DMS 273 (cell line): ENCODE results near the gene C1orf50.
"Not testable (repeated sequence)": the region's sequence is repeated elsewhere in the genome, so short reads cannot be mapped to it uniquely, and the experiment has no call there.

Experiments used
- DNase-seq: peaks from one replicate; lab custom pipeline; 2025; ENCODE audit not compliant: unreplicated experiment; lab: John Stamatoyannopoulos, UW

Gene C1orf50

DNA sequence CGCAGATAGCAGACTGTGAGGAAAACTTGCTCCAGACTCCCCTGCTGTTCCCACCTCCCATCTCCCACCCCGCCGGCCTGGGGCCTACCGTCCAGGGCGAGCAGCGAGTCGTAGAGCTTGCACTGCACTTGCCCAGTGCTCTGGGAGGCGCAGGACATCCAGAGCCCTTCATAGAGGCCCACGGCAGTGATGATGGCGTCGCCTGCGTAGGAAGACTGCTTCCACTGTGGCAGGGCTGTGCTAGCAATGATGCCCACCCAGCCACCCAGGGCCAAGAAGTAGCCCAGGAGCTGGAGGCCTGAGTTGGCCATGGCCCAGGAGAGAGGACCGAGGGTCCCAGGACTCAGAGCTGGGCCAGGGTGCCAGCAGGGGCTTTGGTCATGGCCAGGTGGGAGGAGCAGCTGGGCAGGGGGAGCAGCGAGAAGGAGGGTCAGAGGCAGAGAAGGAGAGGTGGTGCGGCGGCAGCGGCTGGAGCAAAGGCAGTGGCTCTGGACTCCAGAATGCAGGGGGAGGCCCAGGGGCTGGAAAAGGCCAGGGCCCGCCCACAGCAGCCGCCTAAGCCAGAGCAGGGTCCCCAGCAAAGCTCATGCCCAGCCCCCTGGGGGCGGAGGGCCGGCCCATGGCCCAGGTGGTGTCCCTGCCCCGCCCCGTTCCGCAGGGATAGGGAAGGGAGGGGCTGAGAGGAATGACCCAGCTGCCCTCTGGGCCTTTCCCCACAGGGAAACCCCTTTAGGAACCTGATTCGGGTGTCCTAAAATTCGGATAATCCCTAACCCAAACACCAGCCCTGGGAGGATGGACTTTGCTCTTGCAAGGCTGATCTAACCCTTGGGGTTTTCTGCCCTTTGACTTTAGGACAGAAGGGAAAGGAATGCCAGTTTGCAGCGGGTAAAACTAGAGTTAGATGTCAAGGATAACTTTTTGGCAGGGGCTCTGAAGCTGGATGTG lies 27.0 kb upstream of the C1orf50 start, which contains the start of gene CLDN19:
Gene CLDN19 (minus strand): TSS at position 484 of the 948 bp plus-strand sequence. CDS start 173 bp downstream, at position 311.
- DNase-seq: no peak

DNA sequence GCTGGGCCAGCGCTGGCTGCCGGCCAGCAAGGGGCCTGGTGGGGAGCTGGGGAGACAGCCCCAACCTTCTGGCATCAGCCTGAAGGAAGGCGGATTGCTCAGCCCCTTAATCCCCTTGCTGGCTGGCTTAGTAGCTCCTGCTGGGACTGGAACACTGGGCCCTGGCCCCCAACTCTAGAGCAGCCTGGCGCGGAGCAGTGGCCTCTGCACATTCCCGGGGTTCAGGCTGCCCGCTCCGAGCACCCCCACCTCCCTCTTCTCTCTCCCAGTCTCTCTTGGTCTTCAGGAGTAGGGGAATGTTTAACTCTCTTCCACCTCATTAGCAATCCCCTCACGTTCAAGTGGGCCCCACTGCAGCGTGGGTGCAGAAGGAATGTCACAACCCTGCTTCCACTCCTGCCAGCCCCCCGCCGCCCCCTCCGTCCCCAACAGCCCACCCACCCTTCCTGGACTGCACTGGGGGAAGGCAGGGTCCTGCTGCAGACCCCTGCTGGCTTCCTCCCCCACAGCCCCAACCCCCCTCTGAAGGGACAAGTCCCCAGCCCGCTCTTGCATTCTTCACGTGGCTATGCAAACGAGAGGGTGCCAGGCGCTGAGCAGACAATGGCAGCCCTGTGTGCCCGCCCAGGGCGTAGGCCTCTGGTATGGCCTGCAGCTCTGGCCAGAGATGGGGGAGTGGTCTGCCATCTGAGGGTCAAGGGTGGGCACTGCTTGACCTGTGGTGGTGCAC lies 26.0 kb upstream of the C1orf50 start:
- DNase-seq: no peak

DNA sequence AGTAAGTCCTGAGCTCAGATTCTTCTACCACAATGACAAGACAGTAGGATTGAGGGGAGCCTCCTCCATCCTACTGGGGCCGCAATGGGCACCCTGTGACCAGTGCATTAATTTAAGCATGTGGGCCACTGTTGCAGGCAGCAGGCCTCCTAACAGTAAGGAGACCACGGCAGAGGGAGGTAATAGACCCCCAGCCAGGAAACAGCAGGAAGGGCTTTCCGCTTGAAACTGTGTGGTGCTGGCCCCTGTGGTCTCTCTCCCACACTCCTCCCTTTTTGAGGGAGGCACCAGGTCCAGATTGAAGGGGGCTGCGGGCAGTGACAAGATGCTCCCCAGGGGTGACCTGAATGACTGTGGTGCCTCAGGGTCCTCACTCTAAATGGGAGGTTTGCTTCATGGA lies 25.3 kb upstream of the C1orf50 start:
- no peak for DNase-seq

DNA sequence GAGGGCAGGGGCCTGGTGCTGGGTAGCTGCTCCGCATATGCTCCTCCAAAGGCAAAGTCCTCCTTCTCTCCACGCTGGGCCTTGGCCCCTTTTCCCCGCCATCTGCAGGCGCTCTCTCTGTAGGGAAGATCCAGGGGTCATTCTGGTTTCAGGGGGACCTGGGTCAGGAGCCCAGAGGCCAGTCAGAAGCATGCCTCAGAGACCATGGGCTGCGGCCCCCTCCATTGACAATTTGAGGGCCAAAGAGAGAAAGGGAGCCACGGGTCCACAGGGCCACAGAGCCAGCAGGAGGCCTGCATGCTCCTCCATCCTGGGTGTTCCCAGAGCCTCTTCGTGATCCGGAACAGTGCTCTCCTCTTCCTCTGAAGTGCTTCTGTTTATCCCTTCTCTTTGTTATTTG lies 24.9 kb upstream of the C1orf50 start:
- DNase-seq: no peak

DNA sequence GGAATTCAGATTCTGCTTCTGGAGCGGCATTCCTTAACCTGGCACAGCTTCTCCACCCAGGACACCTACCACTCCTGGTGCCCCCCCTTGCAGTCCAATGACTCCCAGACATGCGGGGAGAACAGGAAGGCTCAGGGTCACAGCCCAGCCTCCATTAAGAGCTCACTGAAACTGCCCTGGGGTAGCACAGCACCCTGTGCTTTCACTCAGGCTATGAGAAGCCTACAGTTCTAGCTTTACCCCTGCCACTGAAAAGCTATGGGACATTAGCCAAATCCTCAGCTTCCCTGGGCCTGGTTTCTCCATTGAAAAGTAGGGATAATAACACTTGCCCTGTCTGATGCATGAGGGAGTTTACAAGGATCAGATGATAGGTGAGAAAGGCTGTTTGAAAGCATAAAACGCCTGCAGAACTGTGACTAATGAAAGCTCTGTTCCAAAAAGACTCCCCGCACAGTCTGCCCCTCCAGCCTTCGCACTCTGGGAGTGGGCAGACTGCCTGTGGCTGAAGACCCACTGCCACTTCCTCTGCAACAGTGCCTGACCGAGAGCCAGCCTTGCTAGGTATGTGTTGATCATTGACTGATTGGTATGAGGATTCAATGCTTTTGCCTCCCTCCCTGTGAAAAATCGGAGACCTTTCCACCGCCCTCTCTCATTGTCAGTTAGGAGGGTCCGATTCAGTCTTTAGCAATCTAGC lies 24.3 kb upstream of the C1orf50 start:
- DNase-seq: no peak

DNA sequence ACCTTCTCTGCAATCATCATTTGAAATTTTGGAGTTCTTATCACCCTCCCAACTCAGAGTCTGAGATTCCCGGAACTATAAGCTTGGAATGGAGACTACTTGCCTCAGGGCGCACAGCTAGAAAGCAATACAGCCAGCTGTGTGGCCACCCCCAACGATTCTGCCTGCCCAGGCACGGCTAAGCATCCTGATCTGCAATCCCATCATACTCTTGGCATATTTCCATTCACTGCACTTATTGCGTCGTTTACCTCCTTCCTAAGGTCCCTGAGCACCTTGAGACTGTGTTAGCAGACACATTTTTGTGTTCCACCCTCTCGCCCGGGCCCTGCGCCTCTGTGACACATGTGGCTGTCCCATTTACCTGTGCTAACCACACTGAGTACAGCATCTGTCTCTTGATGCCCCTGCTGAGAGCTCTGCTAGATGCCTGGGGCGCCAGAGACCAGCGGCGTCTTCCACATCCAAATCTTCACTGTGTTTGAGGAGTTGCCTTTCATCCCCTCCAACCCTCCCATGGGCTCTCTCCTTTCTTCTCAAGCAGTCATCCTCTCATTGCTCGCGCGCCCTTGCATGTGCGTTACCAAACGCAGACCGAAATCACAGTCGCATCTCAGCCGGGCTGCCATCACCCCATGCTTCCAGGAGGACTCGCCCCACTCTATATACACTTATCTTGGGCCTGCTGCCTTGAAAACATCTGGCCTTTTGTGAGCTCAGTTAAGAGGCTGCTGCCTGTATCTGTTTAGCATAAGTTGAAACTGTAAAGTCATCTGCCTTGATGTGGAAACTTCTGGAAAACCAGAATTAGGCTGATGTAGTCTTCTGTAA lies 23.5 kb upstream of the C1orf50 start:
- DNase-seq: peak; percentile 49

DNA sequence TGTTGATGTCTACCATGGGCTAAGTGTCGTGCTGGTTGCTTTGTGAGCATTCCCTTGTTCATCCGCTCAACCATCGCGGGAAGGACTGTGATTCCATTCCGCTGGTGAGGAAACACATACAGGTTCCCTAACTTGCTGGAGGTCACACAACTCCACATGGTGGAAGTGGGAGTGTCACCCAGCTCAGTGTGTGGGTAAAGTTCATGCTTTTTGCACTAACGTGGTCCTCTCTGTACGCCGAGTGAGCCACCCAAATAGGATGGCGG lies 23.0 kb upstream of the C1orf50 start:
- no peak for DNase-seq

DNA sequence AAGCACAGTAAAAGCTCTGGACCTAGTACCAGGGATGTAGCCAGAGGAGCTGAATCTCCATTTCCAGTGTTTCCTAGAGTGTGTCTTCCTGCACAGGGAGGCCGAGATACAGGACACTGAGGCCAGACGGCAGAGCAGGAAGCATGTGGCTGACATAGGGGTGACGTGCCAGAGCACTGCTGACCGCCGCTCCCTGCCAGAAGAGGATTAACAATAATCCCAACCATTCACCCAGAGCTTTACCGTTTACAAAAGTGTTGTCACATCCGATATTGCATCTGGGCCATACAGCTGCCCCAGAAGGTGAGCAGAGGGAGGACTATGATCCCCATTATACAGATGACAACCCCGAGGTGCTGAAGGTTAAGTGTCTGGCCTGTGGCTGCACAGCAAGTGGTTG lies 21.2 kb upstream of the C1orf50 start:
- no peak for DNase-seq

DNA sequence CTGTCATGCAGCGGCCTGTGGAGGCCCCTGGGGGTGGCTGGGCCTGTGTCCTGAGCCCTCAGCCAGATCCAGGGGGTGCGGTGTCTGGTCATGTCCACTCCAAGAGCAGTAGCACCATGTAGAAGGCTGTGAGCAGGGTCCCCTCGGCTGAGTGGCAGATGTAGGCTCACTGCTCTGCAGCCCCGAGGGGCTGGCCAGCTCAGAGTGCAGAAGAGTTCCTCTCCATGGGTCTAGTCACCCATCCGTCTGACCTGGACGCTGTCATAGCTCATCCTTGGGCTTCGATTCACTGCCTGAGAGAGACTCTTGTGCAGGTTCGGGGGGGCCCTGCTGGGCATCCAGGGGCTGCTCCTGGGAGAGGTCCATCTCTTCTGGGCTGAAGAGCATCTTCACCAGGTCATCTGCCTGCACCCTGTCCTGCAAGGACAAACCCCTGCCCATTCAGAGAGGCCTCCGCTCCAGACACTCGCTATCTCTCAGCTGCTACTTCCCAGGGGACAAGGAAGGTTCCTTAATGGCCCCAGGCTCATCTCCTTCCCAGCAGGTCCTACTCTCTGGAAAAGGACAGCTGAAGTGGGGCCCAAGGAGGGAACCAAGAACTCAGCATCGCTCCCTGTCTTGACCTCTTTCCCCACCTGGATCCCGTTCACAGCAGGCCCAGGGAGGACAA lies 20.5 kb upstream of the C1orf50 start:
- DNase-seq: no peak

DNA sequence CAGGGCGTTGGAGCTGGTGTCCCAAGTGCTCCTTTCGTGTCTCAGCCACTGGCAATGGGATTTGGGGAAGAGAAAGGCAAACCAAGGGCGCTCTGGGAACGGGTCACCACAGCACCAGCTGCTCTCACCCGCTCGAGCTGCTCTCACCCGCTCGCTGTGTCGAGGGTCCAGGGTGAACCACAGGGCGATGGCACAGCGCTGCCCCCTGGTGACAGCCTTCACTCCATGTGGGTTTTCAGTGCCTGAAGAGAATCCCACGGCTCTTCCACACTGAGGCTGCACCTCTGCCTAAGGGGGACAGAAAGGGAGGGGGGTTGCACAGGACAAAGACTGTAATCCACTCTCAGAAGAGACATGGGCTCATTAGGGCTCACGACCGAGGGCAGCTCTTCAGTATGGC lies 19.9 kb upstream of the C1orf50 start:
- peak; percentile 73 for DNase-seq

DNA sequence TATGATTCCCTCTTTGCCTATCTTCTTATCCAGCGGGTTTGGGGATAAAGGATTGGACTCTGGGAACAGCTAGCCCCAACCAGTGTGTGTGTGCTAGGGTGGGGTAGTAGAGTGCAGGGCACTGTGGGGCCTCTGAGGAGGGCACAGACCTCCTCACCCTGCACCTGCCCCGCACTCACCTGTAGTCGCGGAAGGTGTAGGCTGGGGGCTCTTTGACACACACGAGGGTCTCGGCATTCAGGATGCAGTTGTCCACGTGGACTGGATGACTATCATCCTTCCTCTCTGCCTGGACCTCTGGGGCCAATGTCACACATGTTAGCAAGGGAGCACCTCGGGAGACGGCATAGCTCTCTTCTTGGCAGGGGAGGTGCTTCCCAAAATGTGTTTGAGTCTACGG lies 19.0 kb upstream of the C1orf50 start:
- no peak for DNase-seq

DNA sequence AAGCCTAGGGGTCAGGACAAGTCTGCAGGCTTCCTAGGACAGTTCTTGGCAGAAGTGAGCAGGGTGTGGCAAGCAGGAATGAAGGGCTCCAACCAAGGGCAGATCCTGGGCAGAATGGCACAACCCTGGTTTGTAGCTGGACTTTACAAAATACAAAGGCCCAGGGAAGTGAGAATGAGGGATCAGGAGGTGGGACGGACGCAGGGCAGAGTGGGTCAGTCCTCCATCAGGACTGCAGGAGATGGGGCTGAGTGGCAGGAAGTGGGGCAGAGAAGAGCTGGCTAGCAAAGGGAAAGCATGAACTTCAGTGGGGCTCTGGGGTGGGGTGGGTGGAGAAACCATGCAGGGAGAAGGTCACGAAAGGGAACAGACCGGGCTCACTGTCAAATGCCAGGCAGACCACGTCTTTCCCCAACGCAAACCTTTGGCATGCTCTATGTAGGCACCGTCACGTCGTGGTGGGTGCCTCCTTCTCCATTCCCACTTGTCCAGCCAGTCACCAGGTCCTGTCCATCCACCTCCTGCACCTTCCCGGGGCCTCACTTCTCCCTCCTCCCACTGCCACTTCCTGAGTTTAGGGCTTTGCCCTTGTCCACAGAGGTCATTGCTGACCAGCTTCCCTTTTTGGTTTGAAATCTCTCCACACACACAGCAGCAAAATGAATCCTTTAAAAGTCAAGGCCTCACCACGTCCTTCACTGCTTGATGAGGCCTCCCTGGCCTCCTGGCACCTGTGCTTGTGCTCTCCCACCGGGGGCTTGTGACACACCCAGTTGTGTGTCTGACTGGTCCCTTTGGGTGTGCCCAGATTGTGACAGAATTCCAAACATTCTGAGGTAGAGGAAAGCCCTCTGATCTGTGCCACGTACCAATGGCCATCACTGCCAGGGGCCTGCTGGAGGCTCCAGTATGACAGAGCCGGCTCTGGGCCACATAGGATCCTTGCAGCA lies 18.3 kb upstream of the C1orf50 start:
- no peak for DNase-seq

DNA sequence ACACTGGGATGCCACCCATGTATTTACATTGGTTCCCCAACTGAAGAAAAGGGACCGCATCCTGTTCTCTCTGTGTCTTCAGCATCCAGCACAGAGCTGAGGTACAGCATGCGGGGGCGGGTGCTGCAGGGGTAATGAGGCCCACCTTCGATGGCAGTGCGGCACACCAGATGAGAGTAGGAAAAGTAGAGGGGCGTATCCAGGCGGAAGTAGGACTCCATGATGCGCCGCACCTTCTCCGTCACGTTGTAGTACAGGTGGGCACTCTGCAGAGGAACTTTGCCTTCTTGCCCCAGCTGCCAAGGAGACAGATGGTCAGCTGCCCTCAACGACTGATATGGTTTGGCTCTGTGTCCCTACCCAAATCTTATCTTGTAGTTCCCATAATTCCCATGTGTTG lies 17.0 kb upstream of the C1orf50 start:
- no peak for DNase-seq

DNA sequence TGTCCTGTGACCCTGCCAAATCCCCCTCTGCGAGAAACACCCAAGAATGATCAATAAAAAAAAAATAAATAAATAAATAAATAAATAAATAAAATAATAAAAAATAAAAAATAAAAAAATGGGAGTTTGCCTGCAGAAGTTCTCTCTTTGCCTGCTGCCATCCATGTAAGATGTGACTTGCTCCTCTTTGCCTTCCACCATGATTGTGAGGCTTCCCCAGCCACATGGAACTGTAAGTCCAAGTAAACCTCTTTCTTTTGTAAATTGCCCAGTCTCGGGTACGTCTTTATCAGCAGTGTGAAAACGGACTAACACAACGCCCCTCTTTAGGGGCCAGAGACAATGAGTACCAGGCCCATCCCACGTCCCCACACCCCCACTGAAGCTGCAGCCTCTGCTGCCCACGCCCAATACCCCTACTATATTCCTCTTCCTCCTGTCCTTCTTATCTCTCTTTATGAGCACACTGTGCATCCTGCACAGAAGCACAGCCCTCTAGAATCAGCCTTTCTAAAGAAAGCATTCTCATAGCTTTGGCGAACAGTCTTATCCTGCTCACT lies 15.5 kb upstream of the C1orf50 start:
- DNase-seq: not testable (repeated sequence)

DNA sequence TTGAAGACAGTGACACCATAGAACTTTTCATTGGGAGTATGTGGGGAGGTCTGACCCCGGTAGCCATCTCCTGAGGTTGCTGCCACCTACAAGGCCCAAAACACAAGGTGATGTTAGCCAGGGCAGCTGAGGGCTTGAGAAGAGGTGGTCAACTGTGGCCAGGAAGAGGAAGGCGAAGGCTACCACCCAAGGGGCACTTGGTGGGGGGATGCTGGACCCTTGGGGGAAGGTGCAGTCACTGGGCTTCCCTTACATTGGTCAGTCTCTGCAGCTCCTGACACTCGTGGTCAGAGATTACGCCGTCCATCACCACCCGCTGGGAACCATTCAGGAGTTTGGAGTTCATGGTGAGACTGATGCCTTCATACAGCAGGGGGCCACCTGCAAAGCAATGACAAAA lies 14.8 kb upstream of the C1orf50 start:
- DNase-seq: no peak

DNA sequence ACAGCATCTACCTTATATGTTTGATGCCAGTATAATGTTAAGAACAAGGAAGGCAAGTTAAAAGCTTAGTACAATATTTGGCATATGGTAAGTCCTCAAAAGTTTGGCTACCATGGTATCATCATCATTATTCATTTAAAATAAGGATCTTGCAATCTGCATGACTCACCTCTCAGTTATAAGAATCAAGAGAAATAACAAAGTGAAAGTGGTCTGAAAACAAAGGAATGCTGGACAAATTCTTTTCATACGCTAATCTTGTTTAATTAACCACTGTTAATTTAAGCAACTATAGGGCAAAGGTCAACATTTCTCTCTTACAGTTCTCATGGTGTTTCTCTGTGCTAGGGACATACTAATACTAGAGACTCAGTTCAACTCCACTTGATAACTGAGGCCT lies 14.0 kb upstream of the C1orf50 start:
- no peak for DNase-seq

DNA sequence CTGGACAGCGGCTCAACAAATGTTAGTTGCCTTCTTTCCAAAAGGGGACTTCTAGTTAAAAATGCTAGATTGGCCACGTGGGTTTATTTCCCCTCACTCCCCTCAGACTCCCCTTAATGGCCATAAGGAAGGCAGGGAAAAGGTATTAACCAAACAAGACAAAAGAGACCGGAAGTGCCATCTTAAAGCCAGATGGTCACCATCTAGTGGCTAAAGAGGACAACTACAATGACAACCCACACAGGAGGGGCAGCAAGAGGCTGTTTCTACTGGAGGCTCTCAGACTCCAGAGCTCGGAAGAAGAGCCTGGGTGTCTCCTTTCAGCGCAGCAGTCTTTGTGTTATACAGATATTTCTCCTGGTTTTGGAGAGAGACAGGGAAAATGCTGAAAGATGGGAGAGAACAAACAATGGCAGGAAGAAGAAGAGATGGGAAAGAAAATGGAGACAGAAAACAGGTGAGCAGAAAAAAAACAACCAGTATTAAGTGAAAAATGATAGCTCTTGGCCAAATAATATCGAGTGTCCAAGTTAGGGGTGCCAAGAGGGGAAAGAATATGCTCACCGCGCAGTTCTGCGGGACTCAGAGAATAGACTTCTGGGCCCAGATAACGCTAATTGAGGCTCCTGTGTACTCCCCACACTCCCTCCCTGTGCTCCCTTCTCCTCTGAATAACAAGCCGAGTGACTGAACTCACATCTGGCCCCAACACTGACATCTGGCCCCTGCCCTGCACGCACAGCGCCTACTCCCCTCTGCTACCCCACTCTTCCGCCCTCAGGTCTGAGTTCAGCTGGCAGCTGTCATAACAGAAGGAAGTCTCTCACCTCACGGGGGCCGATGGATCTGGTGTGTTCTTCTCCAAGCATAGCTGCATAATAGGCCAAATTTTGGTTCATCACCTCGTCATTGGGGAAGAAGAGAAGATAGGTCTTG lies 9.8 kb upstream of the C1orf50 start:
- peak; percentile 79 for DNase-seq

DNA sequence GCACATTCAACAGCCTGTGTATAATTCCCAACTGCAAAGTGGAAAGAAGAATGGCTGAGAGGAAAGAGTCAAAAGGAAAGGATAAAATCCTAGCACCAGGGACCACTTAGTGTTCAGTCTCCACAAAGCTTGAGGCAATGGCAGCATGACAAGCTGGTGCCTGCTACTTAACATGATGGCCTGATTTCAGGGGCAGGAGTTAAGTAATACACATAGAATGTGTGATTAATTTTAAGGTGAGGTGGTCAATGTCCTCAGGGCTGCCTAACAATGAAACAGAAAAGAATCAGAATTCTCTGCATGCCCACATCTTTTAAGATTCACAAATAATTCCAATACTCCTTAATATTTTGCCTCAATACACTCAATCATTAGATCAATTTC lies 9.2 kb upstream of the C1orf50 start:
- DNase-seq: no peak
